GM12878 (cell line): Measurements from ENCODE around the gene ZNF777. TPM values are rescaled to one million over a fixed set of nuclear protein-coding genes. Genes with fewer than 3 reads are reported as not detected.

Source experiments
- ATAC-seq: fragments of 200-7000 bp; cut with Tn5 transposase; 3 replicates; pipeline ENCODE4 v1.9.1; 2020; ENCODE audit warnings: mild to moderate bottlenecking, moderate library complexity
- BruUV-seq: library from RNA; stranded (reverse); fragments of 400-500 nt; replicated peaks from 2 replicates; lab custom pipeline; 2021; lab: Mats Ljungman, UMichigan
- CTCF ChIA-PET: fragments of 300-600 bp; sonication (Branson Sonifier 250); formaldehyde crosslinking; extraction: SDS; loops from one replicate; lab custom pipeline; 2021; ENCODE audit warnings: inconsistent platforms; lab: Yijun Ruan, JAX
- POLR2A ChIA-PET: fragments of 350-600 bp; formaldehyde crosslinking; extraction: SDS; loops from one replicate; lab custom pipeline; 2021; ENCODE audit warnings: inconsistent platforms; lab: Charles Lee
- RAD21 ChIA-PET: fragments of 300-600 bp; sonication (Branson Sonifier 250); formaldehyde crosslinking; loops from one replicate; lab custom pipeline; 2023; ENCODE audit warnings: antibody characterized with exemption; ENCODE audit not compliant: unreplicated experiment; lab: Charles Lee
- SMC1A ChIA-PET: fragments of 300-600 bp; sonication (Branson Sonifier 250); formaldehyde crosslinking; loops from one replicate; lab custom pipeline; 2023; ENCODE audit not compliant: unreplicated experiment, uncharacterized antibody; lab: Charles Lee
- DNase-seq: peaks from one replicate; pipeline ENCODE4 v3.0.0-alpha.2; 2011; ENCODE audit warnings: low read depth, low spot score
- FAIRE-seq: peaks from 3 replicates; lab custom pipeline; 2011; peaks lifted over from hg19 to GRCh38; lab: Jason Lieb, UNC
- H2AFZ ChIP-seq: 2 replicates; pipeline ENCODE4 v1.6.0; 2011; ENCODE audit warnings: low read depth, low read length, control low read depth; ENCODE audit not compliant: control insufficient read depth
- H3K27ac ChIP-seq: 2 replicates; pipeline ENCODE4 v1.5.1; 2011; ENCODE audit warnings: control low read depth; ENCODE audit not compliant: control insufficient read depth, insufficient read depth
- H3K27me3 ChIP-seq, 2 experiments: replicated peaks in 1 of 2; 2 replicates each; pipeline versions ENCODE4 v1.6.0 to v1.6.1; 2011; ENCODE audit warnings: low read length in 1 of 2; ENCODE audit not compliant: control insufficient read depth in 2 of 2, insufficient read depth in 2 of 2
- H3K36me3 ChIP-seq, 2 experiments: 2 replicates each; pipeline ENCODE4 v1.5.1; 2011; ENCODE audit warnings: low read length in 1 of 2; ENCODE audit not compliant: control insufficient read depth in 2 of 2, insufficient read depth in 2 of 2
- H3K4me1 ChIP-seq: 2 replicates; pipeline ENCODE4 v1.6.1; 2011; ENCODE audit warnings: mild to moderate bottlenecking, low read length, moderate library complexity, mixed read lengths; ENCODE audit not compliant: control insufficient read depth, insufficient read depth
- H3K4me2 ChIP-seq: 2 replicates; pipeline ENCODE4 v1.6.0; 2011; ENCODE audit warnings: control low read depth; ENCODE audit not compliant: control insufficient read depth, insufficient read depth
- H3K4me3 ChIP-seq: fragments of 200-600 bp; sonication (generic); 2 replicates; pipeline ENCODE4 v1.5.1; 2016
- H3K79me2 ChIP-seq: 2 replicates; pipeline ENCODE4 v1.6.0; 2011; ENCODE audit warnings: low read length; ENCODE audit not compliant: control insufficient read depth, insufficient read depth
- H3K9ac ChIP-seq: 2 replicates; pipeline ENCODE4 v1.8.0; 2011; ENCODE audit warnings: low read length, control low read depth, mixed read lengths; ENCODE audit not compliant: control insufficient read depth, insufficient read depth
- H3K9me3 ChIP-seq: replicated peaks from 3 replicates; pipeline ENCODE4 v1.5.1; 2011; ENCODE audit warnings: mild to moderate bottlenecking, low read length; ENCODE audit not compliant: control insufficient read depth, insufficient read depth
- H4K20me1 ChIP-seq: 2 replicates; pipeline ENCODE4 v1.6.0; 2011; ENCODE audit not compliant: control insufficient read depth, insufficient read depth
- EZH2 ChIP-seq: IDR thresholded peaks from 2 replicates; pipeline ENCODE4 v1.6.1; 2012; ENCODE audit warnings: low read depth, mild to moderate bottlenecking, control low read depth, inconsistent platforms, low read length, borderline replicate concordance; ENCODE audit not compliant: control insufficient read depth
- FOXK2 ChIP-seq: fragments of 450-650 bp; IDR thresholded peaks from 2 replicates; pipeline ENCODE4 v1.6.1; 2017; ENCODE audit warnings: mild to moderate bottlenecking, moderate library complexity
- MYC ChIP-seq: IDR thresholded peaks from 2 replicates; pipeline ENCODE4 v1.6.1; 2011; ENCODE audit warnings: mild to moderate bottlenecking, low read length, moderate library complexity, inconsistent platforms; ENCODE audit not compliant: insufficient read depth, insufficient replicate concordance, insufficient read length, severe bottlenecking
- TCF7 ChIP-seq: IDR thresholded peaks from 2 replicates; pipeline ENCODE4 v1.6.1; 2014; ENCODE audit warnings: antibody characterized with exemption, borderline replicate concordance
- ZBED1 ChIP-seq: IDR thresholded peaks from 2 replicates; pipeline ENCODE4 v1.6.1; 2016; ENCODE audit warnings: borderline replicate concordance
- ZNF24 ChIP-seq: fragments of 450-650 bp; IDR thresholded peaks from 2 replicates; pipeline ENCODE4 v1.6.1; 2017; ENCODE audit warnings: antibody characterized with exemption, mild to moderate bottlenecking
- ZNF384 ChIP-seq: IDR thresholded peaks from 2 replicates; pipeline ENCODE4 v1.6.1; 2012; ENCODE audit warnings: low read depth, mild to moderate bottlenecking, low read length, improper control_type of control experiment, borderline replicate concordance
- in situ Hi-C: fragments of 300-500 bp; cut with MboI; formaldehyde crosslinking; loops from 9 replicates; pipeline ENCODE4 v1.14.3; 2018; ENCODE audit warnings: mixed read lengths
- intact Hi-C: fragments of 100-400 bp; cut with micrococcal nuclease; formaldehyde crosslinking; loops from one replicate; pipeline ENCODE4 v1.14.2; 2022; ENCODE audit not compliant: unreplicated experiment
- polyA plus RNA-seq, 11 experiments: library from polyadenylated mRNA; depleted of rRNA in 4 of 11; unstranded in 6 of 11; stranded (reverse) in 5 of 11; fragments of >200 nt; fragmentation: Nextera tagmentation in 4 of 11; fragmentation: Illumina TruSeq in 1 of 11; extraction: Ambion mirVana in 4 of 11; extraction: Trizol in 1 of 11; gene quantifications; 1 replicate in 1 of 11; 2 replicates in 10 of 11; pipeline versions ENCODE4 v1.2.1 to v1.2.3, GENCODE V29; 2011 to 2016; ENCODE audit warnings: inconsistent platforms in 2 of 11, missing spikeins in 2 of 11, low read depth in 1 of 11
- total RNA-seq, 4 experiments: library from RNA; depleted of rRNA in 3 of 4; stranded (reverse); fragments of >200 nt in 3 of 4; fragmentation: Illumina TruSeq in 1 of 4; extraction: Trizol in 1 of 4; gene quantifications; 2 replicates each; pipeline versions ENCODE4 v1.2.1 to v1.2.3, GENCODE V29; 2013 to 2021
- TF ChIP-seq, protein P1 (sequence below): IDR thresholded peaks from 2 replicates; pipeline ENCODE4 v1.6.1; 2011; ENCODE audit warnings: low read depth, mild to moderate bottlenecking, low read length, moderate library complexity, borderline replicate concordance; ENCODE audit errors: extremely low read depth
- TF ChIP-seq, protein P2 (sequence below): IDR thresholded peaks from 2 replicates; pipeline ENCODE4 v1.6.1; 2012; ENCODE audit warnings: low read depth, low read length, improper control_type of control experiment

ZNF777 gene
- total and polyA plus RNA-seq, 10 of the 15 experiments (the other 5 are each of a cell fraction or from before 2014, with no cell fraction given): 0.03 to 16.0 (median 3.7) TPM

DNA sequence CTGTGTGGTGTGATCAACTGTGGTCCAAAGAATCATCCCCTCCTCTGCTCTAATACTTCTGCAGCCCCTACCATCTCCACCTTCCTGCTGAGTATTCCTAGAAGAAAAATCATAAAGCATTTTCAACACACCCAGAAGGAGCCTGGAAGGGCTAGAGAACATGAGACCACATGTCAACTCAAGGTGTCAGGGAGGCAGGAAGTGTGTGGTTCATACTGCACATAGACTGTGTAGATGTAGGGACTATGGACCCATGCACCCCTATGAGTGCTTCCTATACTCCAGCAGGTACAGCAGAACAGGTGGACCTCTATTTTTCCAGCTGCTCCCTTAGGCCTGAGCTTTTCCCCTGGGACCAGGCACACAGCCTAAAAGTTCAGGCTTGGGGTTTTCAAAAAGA, 39.3 kb upstream of the ZNF777 start:
- Histone ChIP-seq H4K20me1 (no peaks in the 10 kb centered on the region), H3K9me3 (no peaks in the 10 kb centered on the region), H3K4me3 (no peak overlapping the region), H3K4me1 (peaks cover 11% of the 10 kb centered on the region), H3K27ac (no peak overlapping the region), H3K9ac (no peak overlapping the region), H3K27me3 (no peaks in the 10 kb centered on the region), H3K4me2 (no peak overlapping the region), H3K36me3 (no peaks in the 10 kb centered on the region; a peak in 1 of 4 replicates), H3K79me2 (peaks cover 20% of the 10 kb centered on the region), H2AFZ (peak overlapping the region; percentile 82)
- in situ Hi-C loops (no loop called here), intact Hi-C loops (no loop called here)
- ATAC-seq (no peak), FAIRE-seq (no peak), DNase-seq (no peak)
- ChIA-PET SMC1A (interaction anchor here (0.8 to 2.8 kb wide), 3 partner anchors 10 to 104 kb away, joined by 4 to 10 read pairs (median 5); no protein-coding TSS in a partner anchor), POLR2A (no interaction called here), RAD21 (no interaction called here), CTCF (interaction anchor here (0.8 to 1.5 kb wide), 3 partner anchors 99 to 289 kb away, joined by 3 to 5 read pairs (median 3); no protein-coding TSS in a partner anchor)
- no TSS peak for BruUV-seq
- TF ChIP-seq TCF7 (no peak), FOXK2 (no peak), EZH2 (no peak), MYC (no peak), ZBED1 (no peak), ZNF384 (no peak), ZNF24 (no peak)
- TF ChIP-seq, protein P1, sequence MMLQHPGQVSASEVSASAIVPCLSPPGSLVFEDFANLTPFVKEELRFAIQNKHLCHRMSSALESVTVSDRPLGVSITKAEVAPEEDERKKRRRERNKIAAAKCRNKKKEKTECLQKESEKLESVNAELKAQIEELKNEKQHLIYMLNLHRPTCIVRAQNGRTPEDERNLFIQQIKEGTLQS: no peak
- TF ChIP-seq, protein P2, sequence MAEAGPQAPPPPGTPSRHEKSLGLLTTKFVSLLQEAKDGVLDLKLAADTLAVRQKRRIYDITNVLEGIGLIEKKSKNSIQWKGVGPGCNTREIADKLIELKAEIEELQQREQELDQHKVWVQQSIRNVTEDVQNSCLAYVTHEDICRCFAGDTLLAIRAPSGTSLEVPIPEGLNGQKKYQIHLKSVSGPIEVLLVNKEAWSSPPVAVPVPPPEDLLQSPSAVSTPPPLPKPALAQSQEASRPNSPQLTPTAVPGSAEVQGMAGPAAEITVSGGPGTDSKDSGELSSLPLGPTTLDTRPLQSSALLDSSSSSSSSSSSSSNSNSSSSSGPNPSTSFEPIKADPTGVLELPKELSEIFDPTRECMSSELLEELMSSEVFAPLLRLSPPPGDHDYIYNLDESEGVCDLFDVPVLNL: no peak
